DOHH2 (cell line): ENCODE measurements around the gene ATXN7L3.

Experiments used
- H3F3A ChIP-seq: fragments of 200-600 bp; sonication (generic), shearing (Covaris generic); 2 replicates; pipeline ENCODE4 v1.6.0; 2016; ENCODE audit warnings: antibody characterized with exemption, mild to moderate bottlenecking; ENCODE audit not compliant: control insufficient read depth, insufficient read depth
- H3K27ac ChIP-seq: fragments of 200-600 bp; sonication (generic); 2 replicates; pipeline ENCODE4 v1.5.1; 2014; ENCODE audit warnings: low read depth, mild to moderate bottlenecking, low read length, moderate library complexity
- H3K27me3 ChIP-seq: fragments of 200-600 bp; sonication (generic); 2 replicates; pipeline ENCODE4 v1.6.1; 2014; ENCODE audit warnings: mild to moderate bottlenecking, low read length, mixed read lengths; ENCODE audit not compliant: control insufficient read depth
- H3K36me3 ChIP-seq: fragments of 200-600 bp; sonication (generic); 2 replicates; pipeline ENCODE4 v1.6.1; 2014; ENCODE audit warnings: mild to moderate bottlenecking, low read length, moderate library complexity, mixed read lengths; ENCODE audit not compliant: control insufficient read depth
- H3K4me1 ChIP-seq: fragments of 200-600 bp; sonication (generic); 2 replicates; pipeline ENCODE4 v1.6.1; 2014; ENCODE audit warnings: mild to moderate bottlenecking, low read length, mixed read lengths; ENCODE audit not compliant: control insufficient read depth
- H3K4me2 ChIP-seq: fragments of 200-600 bp; sonication (generic); 2 replicates; pipeline ENCODE4 v1.6.0; 2014; ENCODE audit warnings: mild to moderate bottlenecking, low read length, moderate library complexity
- H3K4me3 ChIP-seq: fragments of 200-600 bp; sonication (generic); 2 replicates; pipeline ENCODE4 v1.5.1; 2014; ENCODE audit warnings: mild to moderate bottlenecking, low read length, mixed read lengths
- H3K79me2 ChIP-seq: fragments of 200-600 bp; sonication (generic); 2 replicates; pipeline ENCODE4 v1.6.1; 2014; ENCODE audit warnings: mild to moderate bottlenecking, low read length, mixed read lengths; ENCODE audit not compliant: control insufficient read depth
- H3K9me2 ChIP-seq: fragments of 200-600 bp; sonication (generic); replicated peaks from 2 replicates; pipeline ENCODE4 v1.6.1; 2014; ENCODE audit warnings: mild to moderate bottlenecking, low read length, mixed read lengths; ENCODE audit not compliant: control insufficient read depth
- H3K9me3 ChIP-seq: fragments of 200-600 bp; sonication (generic); 2 replicates; pipeline ENCODE4 v1.6.1; 2014; ENCODE audit warnings: antibody characterized with exemption, low read length, mixed read lengths; ENCODE audit not compliant: control insufficient read depth, insufficient read depth
- H4K20me1 ChIP-seq: fragments of 200-600 bp; sonication (generic); 2 replicates; pipeline ENCODE4 v1.6.0; 2014; ENCODE audit warnings: low read depth, mild to moderate bottlenecking, antibody characterized with exemption, low read length, moderate library complexity; ENCODE audit not compliant: control insufficient read depth, insufficient read depth
- CTCF ChIP-seq: fragments of 200-600 bp; sonication (generic); IDR thresholded peaks from one replicate; pipeline ENCODE4 v1.5.1; 2014; ENCODE audit warnings: antibody characterized with exemption, mild to moderate bottlenecking, low read depth, low read length; ENCODE audit not compliant: poor library complexity, severe bottlenecking
- EZH2phosphoT487 ChIP-seq: fragments of 200-600 bp; sonication (generic); IDR thresholded peaks from 2 replicates; pipeline ENCODE4 v1.6.1; 2017; ENCODE audit warnings: borderline replicate concordance, mild to moderate bottlenecking, antibody characterized with exemption, low read length, moderate library complexity, mixed read lengths

ATXN7L3 gene

DNA sequence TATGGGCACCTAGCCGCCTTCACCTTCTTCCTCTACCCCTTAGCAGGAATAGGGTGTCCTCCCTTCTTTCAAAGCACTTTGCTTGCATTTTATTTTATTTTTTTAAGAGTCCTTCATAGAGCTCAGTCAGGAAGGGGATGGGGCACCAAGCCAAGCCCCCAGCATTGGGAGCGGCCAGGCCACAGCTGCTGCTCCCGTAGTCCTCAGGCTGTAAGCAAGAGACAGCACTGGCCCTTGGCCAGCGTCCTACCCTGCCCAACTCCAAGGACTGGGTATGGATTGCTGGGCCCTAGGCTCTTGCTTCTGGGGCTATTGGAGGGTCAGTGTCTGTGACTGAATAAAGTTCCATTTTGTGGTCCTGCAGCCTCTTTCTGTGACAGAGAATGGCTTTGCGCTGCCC, 8.3 kb downstream of the ATXN7L3 start:
- H3K27me3 ChIP-seq, result no peaks in the 10 kb centered on the region
- H3K9me3 ChIP-seq, result no peaks in the 10 kb centered on the region
- H3K27ac ChIP-seq, result no peak overlapping the region
- no peaks in the 10 kb centered on the region for H3K9me2 ChIP-seq
- H3K79me2 ChIP-seq, result peaks cover 17% of the 10 kb centered on the region
- H3K4me3 ChIP-seq, result no peak overlapping the region
- H4K20me1 ChIP-seq, result no peaks in the 10 kb centered on the region
- peaks cover 12% of the 10 kb centered on the region for H3K4me1 ChIP-seq
- peaks cover 54% of the 10 kb centered on the region for H3K36me3 ChIP-seq
- no peak overlapping the region for H3K4me2 ChIP-seq
- peaks cover 4% of the 10 kb centered on the region; the same call in 1 of the 2 replicates for H3F3A ChIP-seq
- TF ChIP-seq CTCF, result no peak

GRCh38 chr17:44190481-44190880, 9.2 kb downstream of the ATXN7L3 start:
- peaks cover 26% of the 10 kb centered on the region for H3K79me2 ChIP-seq
- peaks cover 50% of the 10 kb centered on the region for H3K36me3 ChIP-seq
- TF ChIP-seq CTCF (no peak), EZH2phosphoT487 (no peak)
- no peak overlapping the region for H3K27ac ChIP-seq
- no peaks in the 10 kb centered on the region for H3K9me2 ChIP-seq
- H3K9me3 ChIP-seq, result no peaks in the 10 kb centered on the region
- no peak overlapping the region for H3K4me3 ChIP-seq
- H3F3A ChIP-seq, result peaks cover 4% of the 10 kb centered on the region; the same call in 1 of the 2 replicates
- no peaks in the 10 kb centered on the region for H3K27me3 ChIP-seq
- H4K20me1 ChIP-seq, result 0 out of 2 replicates have a peak, but pooled peaks cover 3% of the 10 kb centered on the region
- H3K4me1 ChIP-seq, result peaks cover 15% of the 10 kb centered on the region
- H3K4me2 ChIP-seq, result no peak overlapping the region

GRCh38 chr17:44188576-44189403, 10.9 kb downstream of the ATXN7L3 start:
- peak overlapping the region; percentile 68 for H3K4me2 ChIP-seq
- H4K20me1 ChIP-seq, result 0 out of 2 replicates have a peak, but pooled peaks cover 5% of the 10 kb centered on the region
- H3K27me3 ChIP-seq, result no peaks in the 10 kb centered on the region
- H3K4me1 ChIP-seq, result peaks cover 28% of the 10 kb centered on the region
- H3F3A ChIP-seq, result peaks cover 7% of the 10 kb centered on the region
- H3K9me3 ChIP-seq, result no peaks in the 10 kb centered on the region
- H3K4me3 ChIP-seq, result peak overlapping the region; percentile 96; the same call in 1 of the 2 replicates
- TF ChIP-seq EZH2phosphoT487 (no peak), CTCF (no peak)
- H3K9me2 ChIP-seq, result no peaks in the 10 kb centered on the region
- no peak overlapping the region for H3K27ac ChIP-seq
- peaks cover 43% of the 10 kb centered on the region for H3K79me2 ChIP-seq
- peaks cover 41% of the 10 kb centered on the region for H3K36me3 ChIP-seq
